GM21526 (cell line): ENCODE measurements around the gene RUNX1.
"Not testable (repeated sequence)": the region's sequence is repeated elsewhere in the genome, so short reads cannot be mapped to it uniquely, and the experiment has no call there.

ENCODE experiments used
- ATAC-seq: cut with Tn5 transposase; IDR thresholded peaks from one replicate; pipeline ENCODE4 v1.9.1; 2021; ENCODE audit warnings: moderate library complexity; ENCODE audit not compliant: unreplicated experiment, low FRiP score

Gene RUNX1

GRCh38 chr21:34818662-34819158 lies 230.4 kb downstream of the RUNX1 start:
- ATAC-seq: no peak

GRCh38 chr21:34817821-34818661 lies 231.1 kb downstream of the RUNX1 start:
- no peak for ATAC-seq

GRCh38 chr21:34815831-34816705 lies 233.0 kb downstream of the RUNX1 start:
- no peak for ATAC-seq

- ATAC-seq: no peak
These were observed 234.6 kb downstream of the RUNX1 start for GRCh38 chr21:34814529-34814951.

- ATAC-seq: no peak
These were observed 235.7 kb downstream of the RUNX1 start for GRCh38 chr21:34813266-34813894.

- ATAC-seq: no peak
These were observed 236.4 kb downstream of the RUNX1 start for GRCh38 chr21:34812504-34813265.

- no peak for ATAC-seq
These were observed 237.7 kb downstream of the RUNX1 start for GRCh38 chr21:34811368-34811767.

- ATAC-seq: no peak
These were observed 238.3 kb downstream of the RUNX1 start for GRCh38 chr21:34810786-34811185.

GRCh38 chr21:34809822-34810221 lies 239.3 kb downstream of the RUNX1 start:
- no peak for ATAC-seq

GRCh38 chr21:34808569-34809204 lies 240.4 kb downstream of the RUNX1 start:
- no peak for ATAC-seq

- no peak for ATAC-seq
These were observed 241.1 kb downstream of the RUNX1 start for GRCh38 chr21:34807881-34808568.

GRCh38 chr21:34807146-34807880 lies 241.8 kb downstream of the RUNX1 start:
- no peak for ATAC-seq

GRCh38 chr21:34806423-34806822 lies 242.7 kb downstream of the RUNX1 start:
- ATAC-seq: no peak

GRCh38 chr21:34805157-34805556 lies 243.9 kb downstream of the RUNX1 start:
- ATAC-seq: no peak

GRCh38 chr21:34804584-34804983 lies 244.5 kb downstream of the RUNX1 start:
- ATAC-seq: not testable (repeated sequence)

- ATAC-seq: no peak
These were observed 245.2 kb downstream of the RUNX1 start for GRCh38 chr21:34803782-34804370.

GRCh38 chr21:34802180-34802899 lies 246.8 kb downstream of the RUNX1 start:
- ATAC-seq: no peak
